Loucy (cell line): ENCODE results near the gene BOLL.

ENCODE experiments used
- H2AFZ ChIP-seq: fragments of 200-600 bp; sonication (generic); 2 replicates; pipeline ENCODE4 v1.6.0; 2016; ENCODE audit warnings: antibody characterized with exemption, mild to moderate bottlenecking, low read length, moderate library complexity
- H3F3A ChIP-seq: fragments of 200-600 bp; 2 replicates; pipeline ENCODE4 v1.6.0; 2016; ENCODE audit warnings: antibody characterized with exemption, low read depth, mild to moderate bottlenecking
- H3K27me3 ChIP-seq: fragments of 200-600 bp; sonication (generic); 2 replicates; pipeline ENCODE4 v1.6.1; 2014; ENCODE audit warnings: low read length, mild to moderate bottlenecking; ENCODE audit not compliant: insufficient read depth, poor library complexity, severe bottlenecking
- H3K36me3 ChIP-seq: fragments of 200-600 bp; sonication (generic); 2 replicates; pipeline ENCODE4 v1.6.1; 2016; ENCODE audit warnings: low read length; ENCODE audit not compliant: insufficient read depth
- H3K4me1 ChIP-seq: fragments of 200-600 bp; sonication (generic); 2 replicates; pipeline ENCODE4 v1.5.1; 2014; ENCODE audit warnings: low read length, mild to moderate bottlenecking; ENCODE audit not compliant: insufficient read depth, poor library complexity, severe bottlenecking
- H3K4me2 ChIP-seq: fragments of 200-600 bp; sonication (generic); 2 replicates; pipeline ENCODE4 v1.6.0; 2014; ENCODE audit warnings: antibody characterized with exemption, low read length, low read depth, mild to moderate bottlenecking; ENCODE audit not compliant: poor library complexity, severe bottlenecking
- H3K4me3 ChIP-seq: fragments of 200-600 bp; sonication (generic); 2 replicates; pipeline ENCODE4 v1.5.1; 2014; ENCODE audit warnings: low read length, mild to moderate bottlenecking, mixed read lengths; ENCODE audit not compliant: poor library complexity, severe bottlenecking
- H3K79me2 ChIP-seq: fragments of 200-600 bp; sonication (generic); 2 replicates; pipeline ENCODE4 v1.6.1; 2014; ENCODE audit warnings: low read length; ENCODE audit not compliant: insufficient read depth
- H3K9ac ChIP-seq: fragments of 200-600 bp; sonication (generic); 2 replicates; pipeline ENCODE4 v1.6.0; 2014; ENCODE audit warnings: mild to moderate bottlenecking, low read depth, low read length, moderate library complexity; ENCODE audit not compliant: poor library complexity, severe bottlenecking
- H3K9me2 ChIP-seq: fragments of 200-600 bp; sonication (generic); replicated peaks from 2 replicates; pipeline ENCODE4 v1.6.1; 2016; ENCODE audit warnings: low read depth, low read length, mixed read lengths
- H3K9me3 ChIP-seq: fragments of 200-600 bp; sonication (generic); 2 replicates; pipeline ENCODE4 v1.6.1; 2014; ENCODE audit warnings: mild to moderate bottlenecking, antibody characterized with exemption, low read length, low read depth; ENCODE audit not compliant: insufficient read depth
- H4K20me1 ChIP-seq: fragments of 200-600 bp; sonication (generic); 2 replicates; pipeline ENCODE4 v1.6.0; 2014; ENCODE audit warnings: antibody characterized with exemption, low read length, mild to moderate bottlenecking; ENCODE audit not compliant: insufficient read depth, poor library complexity, severe bottlenecking
- CTCF ChIP-seq: fragments of 200-600 bp; sonication (generic); conservative IDR thresholded peaks from 2 replicates; pipeline ENCODE4 v1.5.1; 2014; ENCODE audit warnings: mild to moderate bottlenecking, antibody characterized with exemption, low read length
- EZH2phosphoT487 ChIP-seq: fragments of 200-600 bp; IDR thresholded peaks from 2 replicates; pipeline ENCODE4 v1.6.1; 2018; ENCODE audit warnings: antibody characterized with exemption, mild to moderate bottlenecking, moderate library complexity, borderline replicate concordance

BOLL gene

GRCh38 chr2:197760293-197760657 is 24.8 kb downstream of the BOLL start:
- Histone ChIP-seq H3K9me2 (no peaks in the 10 kb centered on the region), H3K4me2 (no peak overlapping the region)

GRCh38 chr2:197759625-197760292 is 25.4 kb downstream of the BOLL start:
- Histone ChIP-seq H3K27me3 (no peaks in the 10 kb centered on the region), H3K9me2 (no peaks in the 10 kb centered on the region), H4K20me1 (no peaks in the 10 kb centered on the region), H2AFZ (no peak overlapping the region), H3F3A (no peaks in the 10 kb centered on the region), H3K79me2 (no peaks in the 10 kb centered on the region), H3K4me2 (no peak overlapping the region), H3K4me1 (no peaks in the 10 kb centered on the region), H3K9me3 (peaks cover 11% of the 10 kb centered on the region; the same call in 1 of the 2 replicates), H3K36me3 (no peaks in the 10 kb centered on the region), H3K4me3 (no peak overlapping the region), H3K9ac (no peak overlapping the region)
- TF ChIP-seq EZH2phosphoT487 (no peak), CTCF (no peak)

More at GRCh38 chr2:197760293-197760657, 24.8 kb downstream of the BOLL start:
- H2AFZ ChIP-seq, result no peak overlapping the region
- no peak overlapping the region for H3K4me3 ChIP-seq
- H3K9me3 ChIP-seq, result peaks cover 11% of the 10 kb centered on the region; the same call in 1 of the 2 replicates
- H3K9ac ChIP-seq, result no peak overlapping the region
- TF ChIP-seq CTCF (no peak), EZH2phosphoT487 (no peak)
- H3K27me3 ChIP-seq, result no peaks in the 10 kb centered on the region
- H4K20me1 ChIP-seq, result no peaks in the 10 kb centered on the region
- no peaks in the 10 kb centered on the region for H3K36me3 ChIP-seq
- no peaks in the 10 kb centered on the region for H3K79me2 ChIP-seq
- H3K4me1 ChIP-seq, result no peaks in the 10 kb centered on the region
- H3F3A ChIP-seq, result no peaks in the 10 kb centered on the region

GRCh38 chr2:197759013-197759412 is 26.1 kb downstream of the BOLL start:
- Histone ChIP-seq H3K9me2 (no peaks in the 10 kb centered on the region), H3K79me2 (no peaks in the 10 kb centered on the region), H2AFZ (no peak overlapping the region), H3K9me3 (peaks cover 11% of the 10 kb centered on the region; the same call in 1 of the 2 replicates), H3K4me3 (no peak overlapping the region), H3K9ac (no peak overlapping the region), H3K27me3 (no peaks in the 10 kb centered on the region), H3K4me2 (no peak overlapping the region), H3K4me1 (no peaks in the 10 kb centered on the region), H3K36me3 (no peaks in the 10 kb centered on the region), H4K20me1 (no peaks in the 10 kb centered on the region), H3F3A (no peaks in the 10 kb centered on the region)
- no peak for TF ChIP-seq CTCF
- TF ChIP-seq EZH2phosphoT487, result no peak
